Brain pericyte (primary cell): ENCODE data around the gene DGKH.
"Not testable (repeated sequence)": the region's sequence is repeated elsewhere in the genome, so short reads cannot be mapped to it uniquely, and the experiment has no call there.

Experiments
- DNase-seq: peaks from one replicate; pipeline ENCODE4 v3.0.0-alpha.2; 2012; ENCODE audit warnings: low read depth, low spot score

The DGKH gene

DNA sequence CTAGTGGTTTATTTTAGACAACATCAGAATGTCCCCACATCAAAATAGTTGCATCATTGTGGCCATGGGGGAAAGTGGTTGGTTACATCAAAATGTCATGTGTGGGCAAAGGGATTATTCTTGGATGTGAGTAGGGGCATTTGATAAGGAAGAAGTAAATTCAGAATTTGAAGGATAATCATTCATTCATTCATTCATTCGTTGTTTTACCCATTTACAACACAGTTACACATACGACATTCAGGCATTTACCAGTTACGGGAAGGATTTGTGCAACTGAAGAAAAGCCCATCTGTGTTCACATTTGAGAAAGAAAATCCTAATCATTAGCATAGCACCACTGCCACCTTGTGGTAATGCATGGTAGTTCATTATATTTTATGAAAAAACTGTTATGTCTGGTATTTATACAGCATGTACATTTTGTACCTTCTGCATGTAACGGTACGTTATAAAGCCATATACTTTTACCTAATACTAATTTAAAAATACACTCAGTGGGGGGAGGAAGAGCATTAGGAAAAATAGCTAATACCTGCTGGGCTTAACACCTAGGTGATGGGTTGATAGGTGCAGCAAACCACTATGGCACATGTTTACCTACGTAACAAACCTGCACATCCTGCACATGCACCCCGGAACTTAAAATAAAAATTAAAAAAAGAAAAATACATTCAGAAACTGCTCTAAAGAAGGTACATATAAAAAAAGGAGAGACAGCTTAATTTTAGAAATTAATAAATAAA, 62.1 kb downstream of the DGKH start:
- DNase-seq: peak; percentile 58

- DNase-seq: no peak
Observed at GRCh38 chr13:42112864-42113263, 64.4 kb downstream of the DGKH start.

GRCh38 chr13:42113478-42113877, 65.0 kb downstream of the DGKH start:
- no peak for DNase-seq

DNA sequence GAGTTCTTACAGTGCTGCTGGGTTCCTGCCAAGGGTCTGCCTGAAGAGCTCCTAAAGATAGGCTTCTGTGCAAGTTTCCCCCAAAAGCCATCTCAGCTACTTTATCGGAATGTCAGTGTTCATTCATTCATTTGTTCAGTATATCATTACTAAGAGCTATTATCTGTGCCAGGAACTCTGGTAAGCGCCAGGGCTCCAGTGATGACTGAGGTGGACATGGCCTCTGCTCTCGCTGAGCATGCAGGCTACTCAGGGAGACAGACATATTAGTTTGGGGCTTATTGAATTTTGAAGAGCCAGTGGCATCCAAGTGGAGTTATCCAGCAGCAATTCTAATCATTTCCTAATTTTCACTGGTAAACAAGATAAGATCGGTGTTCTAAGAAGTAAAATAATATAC, 65.8 kb downstream of the DGKH start:
- no peak for DNase-seq

GRCh38 chr13:42114912-42115311, 66.5 kb downstream of the DGKH start:
- DNase-seq: no peak

DNA sequence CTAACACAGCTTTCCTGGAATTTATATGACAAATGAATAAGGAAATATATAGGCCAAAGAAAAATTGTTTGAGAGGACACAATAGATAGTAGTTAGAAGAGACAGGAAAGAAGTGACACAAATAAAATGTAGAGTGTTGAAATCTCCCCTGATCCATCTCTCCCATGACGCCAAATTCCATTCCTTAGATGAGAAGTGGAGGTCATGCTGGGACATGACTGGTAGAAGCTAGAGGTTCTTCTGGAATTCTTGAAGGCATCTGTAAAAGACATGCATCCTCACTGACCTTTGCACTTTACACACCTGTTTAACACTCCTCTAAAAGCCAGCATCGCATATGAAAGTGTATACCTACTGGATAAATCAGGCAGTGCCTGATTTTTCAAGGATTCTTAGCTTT, 67.8 kb downstream of the DGKH start:
- DNase-seq: no peak

- DNase-seq: no peak
Observed at GRCh38 chr13:42119041-42119440, 70.6 kb downstream of the DGKH start.

- DNase-seq: no peak
Observed at GRCh38 chr13:42119875-42120274, 71.4 kb downstream of the DGKH start.

GRCh38 chr13:42123600-42123999, 75.2 kb downstream of the DGKH start:
- no peak for DNase-seq

GRCh38 chr13:42125046-42125445, 76.6 kb downstream of the DGKH start:
- no peak for DNase-seq

GRCh38 chr13:42127047-42127446, 78.6 kb downstream of the DGKH start:
- no peak for DNase-seq

GRCh38 chr13:42129033-42129432, 80.6 kb downstream of the DGKH start:
- DNase-seq: no peak

- no peak for DNase-seq
Observed at GRCh38 chr13:42136518-42136917, 88.1 kb downstream of the DGKH start.

DNA sequence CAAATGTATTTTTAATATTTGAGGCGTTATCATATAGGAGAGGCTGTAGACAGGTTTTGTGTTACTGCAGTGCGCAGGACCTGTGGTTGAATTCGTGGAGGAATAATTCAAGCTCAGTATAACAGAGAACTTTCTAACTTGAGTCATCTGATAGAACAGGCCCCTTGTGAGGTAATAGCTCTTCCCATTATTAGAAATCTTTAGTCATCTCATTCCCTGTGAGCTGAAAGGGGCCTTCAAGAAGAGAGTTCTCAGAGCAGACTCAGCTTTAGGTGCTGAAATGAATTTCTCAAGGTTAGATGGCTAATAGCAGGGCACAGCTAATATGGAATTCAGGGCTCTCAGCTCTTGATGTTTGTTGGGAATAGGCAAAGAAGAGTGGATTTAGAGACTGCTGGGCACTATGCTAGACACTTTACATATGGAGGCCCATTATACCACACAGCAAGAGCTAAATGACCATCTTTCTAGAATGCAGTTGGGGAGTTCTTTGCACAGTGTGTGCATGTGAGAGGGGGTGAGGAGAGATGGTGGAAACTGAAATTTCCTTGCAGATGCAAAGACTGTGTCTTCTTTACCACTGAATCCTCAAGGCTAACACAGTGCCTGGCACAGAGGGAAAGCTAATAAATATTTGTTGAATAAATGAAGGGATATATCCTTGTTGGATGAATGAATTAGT, 89.5 kb downstream of the DGKH start:
- no peak for DNase-seq

DNA sequence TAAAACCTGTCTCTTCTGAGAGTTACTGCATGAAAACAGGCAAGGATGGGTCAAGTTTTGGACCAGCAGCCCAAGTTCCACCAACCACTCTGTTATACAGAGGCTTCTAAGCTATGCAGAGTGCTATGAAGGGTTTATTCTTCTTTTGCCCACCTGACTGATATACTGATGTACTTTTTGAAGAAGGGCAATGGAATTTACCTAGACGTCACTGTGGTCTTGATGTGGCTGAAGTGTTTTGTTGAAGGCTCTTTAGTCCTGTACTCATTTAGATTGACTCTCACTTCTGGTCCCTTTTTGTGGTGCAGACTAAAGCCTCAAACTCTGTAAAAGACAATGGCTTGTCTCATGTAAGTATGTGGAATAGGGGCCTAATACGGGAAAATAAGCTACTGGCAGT, 92.0 kb downstream of the DGKH start:
- DNase-seq: no peak

GRCh38 chr13:42141052-42141451, 92.6 kb downstream of the DGKH start:
- not testable (repeated sequence) for DNase-seq

- DNase-seq: no peak
Observed at GRCh38 chr13:42146359-42146758, 97.9 kb downstream of the DGKH start.

DNA sequence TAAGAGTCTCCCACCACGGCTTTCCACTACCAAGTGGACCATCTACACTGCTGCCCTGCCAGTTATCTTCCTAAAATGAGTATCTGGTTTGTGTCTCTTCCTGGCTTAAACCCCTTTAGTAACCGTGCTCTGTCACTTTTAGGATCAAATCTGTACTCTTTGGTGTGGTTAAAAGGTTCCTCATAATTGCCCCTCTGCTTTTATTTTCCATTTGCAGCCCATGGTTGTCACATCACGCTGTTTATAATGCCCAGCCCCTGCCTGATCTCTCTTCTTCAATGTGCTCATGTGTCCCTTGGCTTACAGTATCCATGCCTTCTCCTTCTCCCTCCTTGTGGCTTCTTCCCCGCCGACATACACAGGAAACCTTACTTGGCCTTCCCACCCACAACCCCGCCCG, 100.1 kb downstream of the DGKH start:
- DNase-seq: no peak

DNA sequence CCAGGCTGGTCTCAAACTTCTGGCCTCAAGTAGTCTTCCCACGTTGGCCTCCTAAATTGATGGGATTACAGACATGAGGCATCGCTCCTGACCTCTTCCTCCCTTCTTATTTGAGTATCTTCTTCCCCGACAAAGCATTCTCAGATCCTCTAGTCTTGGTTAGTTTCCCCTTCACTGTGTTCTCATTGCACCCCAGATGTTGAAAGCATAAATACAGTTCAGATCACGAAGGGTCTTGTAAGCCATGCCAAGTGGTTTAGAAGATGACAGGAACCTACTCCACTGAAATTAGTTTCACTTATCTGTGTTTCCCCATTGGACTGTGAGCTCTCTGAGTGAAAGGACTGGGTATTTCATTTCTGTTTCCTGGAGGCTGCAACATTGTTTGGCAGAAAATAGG, 100.7 kb downstream of the DGKH start:
- DNase-seq: no peak

GRCh38 chr13:42151781-42152180, 103.3 kb downstream of the DGKH start:
- no peak for DNase-seq

DNA sequence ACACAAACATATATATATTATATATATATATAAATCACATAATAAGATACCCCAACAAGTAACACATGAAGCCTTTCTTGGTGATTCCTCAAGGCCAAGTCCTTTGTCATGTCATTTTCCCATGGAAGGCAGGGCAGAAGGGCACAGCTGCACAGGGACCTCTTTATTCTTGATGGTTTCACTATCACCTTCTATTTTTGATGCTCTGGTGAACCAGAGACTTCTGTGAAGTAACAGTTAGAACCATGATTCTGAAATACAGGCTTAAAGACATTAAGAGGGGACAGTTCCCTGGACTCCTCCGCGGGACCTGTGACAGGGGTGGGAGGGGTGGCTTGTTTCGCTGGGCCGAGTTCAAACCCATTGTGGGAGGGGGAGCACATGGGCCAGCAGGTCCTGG, 104.0 kb downstream of the DGKH start:
- DNase-seq: no peak

GRCh38 chr13:42153199-42154113, 105.0 kb downstream of the DGKH start:
- peak; percentile 13 for DNase-seq
